Measurements from ENCODE around the gene SERF2. TPM values are rescaled to one million over a fixed set of nuclear protein-coding genes. Genes with fewer than 3 reads are reported as not detected.
A peak's percentile ranks its signal among the peaks of the same experiment; 100 is the strongest.

The SERF2 gene
- total and polyA plus RNA-seq, 8 donors = 501 to 1,311 (median 566) TPM

- H3K4me1 ChIP-seq = peaks cover 19 to 42% of the 10 kb centered on the region in 2 donors
- TF ChIP-seq CTCF (IDR thresholded peaks at IDR 0.05) = no peak
- ATAC-seq (peak; percentile 8), DNase-seq (peak in 3 of 4 donors; percentile 25 to 61 (median 27))
- intact Hi-C loops (cut with DNase I) = no loop called here
- H3K27me3 ChIP-seq = no peaks in the 10 kb centered on the region
- peak overlapping the region; percentile 94 for H3K27ac ChIP-seq
- H3K4me3 ChIP-seq = peak overlapping the region; percentile 85 to 97
- peaks cover 0 to 38% of the 10 kb centered on the region in 2 donors for H3K36me3 ChIP-seq
- no peaks in the 10 kb centered on the region for H3K9me3 ChIP-seq
Observed at GRCh38 chr15:43792761-43793476, 799 bp downstream of the SERF2 start.

- no peak for DNase-seq
- TF ChIP-seq CTCF (IDR thresholded peaks at IDR 0.05) = no peak
- ATAC-seq = no peak
- Histone ChIP-seq H3K36me3 (peaks cover 0 to 38% of the 10 kb centered on the region in 2 donors), H3K4me1 (peaks cover 19 to 49% of the 10 kb centered on the region in 2 donors), H3K27me3 (no peaks in the 10 kb centered on the region), H3K27ac (peak overlapping the region; percentile 94), H3K4me3 (peak overlapping the region; percentile 85 to 97), H3K9me3 (no peaks in the 10 kb centered on the region)
- intact Hi-C loops (cut with DNase I) = no loop called here
Observed at GRCh38 chr15:43793647-43794046, 1.5 kb downstream of the SERF2 start.

- Histone ChIP-seq H3K27me3 (no peaks in the 10 kb centered on the region), H3K9me3 (no peaks in the 10 kb centered on the region), H3K4me3 (peak overlapping the region in 1 of 2 donors; percentile 85), H3K36me3 (peaks cover 0 to 45% of the 10 kb centered on the region in 2 donors), H3K4me1 (peaks cover 19 to 57% of the 10 kb centered on the region in 2 donors), H3K27ac (peak overlapping the region; percentile 94)
- intact Hi-C loops (cut with DNase I) = no loop called here
- no peak for DNase-seq
- TF ChIP-seq CTCF (IDR thresholded peaks at IDR 0.05) = no peak
- ATAC-seq = no peak
Observed at GRCh38 chr15:43794269-43795037, 2.3 kb downstream of the SERF2 start.

GRCh38 chr15:43795197-43795596 lies 3.1 kb downstream of the SERF2 start:
- no peak for ATAC-seq
- no peak for TF ChIP-seq CTCF (IDR thresholded peaks at IDR 0.05)
- no peaks in the 10 kb centered on the region for H3K27me3 ChIP-seq
- intact Hi-C loops (cut with DNase I) = no loop called here
- DNase-seq = no peak
- H3K4me3 ChIP-seq = no peak overlapping the region
- H3K27ac ChIP-seq = peak overlapping the region; percentile 94
- H3K36me3 ChIP-seq = peaks cover 0 to 50% of the 10 kb centered on the region in 2 donors
- H3K9me3 ChIP-seq = no peaks in the 10 kb centered on the region
- H3K4me1 ChIP-seq = peaks cover 24 to 64% of the 10 kb centered on the region in 2 donors

- no peak for TF ChIP-seq CTCF (IDR thresholded peaks at IDR 0.05)
- ATAC-seq (no peak), DNase-seq (no peak)
- Histone ChIP-seq H3K4me3 (no peak overlapping the region), H3K27ac (no peak overlapping the region), H3K4me1 (peaks cover 25 to 68% of the 10 kb centered on the region in 2 donors), H3K9me3 (no peaks in the 10 kb centered on the region), H3K27me3 (no peaks in the 10 kb centered on the region), H3K36me3 (peaks cover 0 to 50% of the 10 kb centered on the region in 2 donors)
- intact Hi-C loops (cut with DNase I) = no loop called here
Observed at GRCh38 chr15:43795997-43796396, 3.9 kb downstream of the SERF2 start.

Data from left lung (tissue), 10 donors.